Stomach (tissue), 9 donors: ENCODE data around the gene DNAH10. TPM values are rescaled to one million over a fixed set of nuclear protein-coding genes. Genes with fewer than 3 reads are reported as not detected.
A peak's percentile ranks its signal among the peaks of the same experiment; 100 is the strongest.

ENCODE experiments used
- DNase-seq, 2 donors: peaks; one replicate each; pipeline versions ENCODE4 v3.0.0 to v3.0.0-alpha.2; 2013 to 2019
- H3K27ac ChIP-seq, 5 donors: fragments of 200-600 bp in 4 of 5; sonication (generic) in 4 of 5; one replicate each; pipeline ENCODE4 v1.5.1; 2013 to 2019; ENCODE audit warnings: mild to moderate bottlenecking in 1 of 5, moderate library complexity in 1 of 5
- H3K27me3 ChIP-seq, 3 donors: fragments of 200-600 bp; sonication (generic); one replicate each; pipeline ENCODE4 v1.5.1; 2017 to 2019; ENCODE audit warnings: mixed run types in 1 of 3
- H3K36me3 ChIP-seq, 4 donors: fragments of 200-600 bp; sonication (generic); 1 replicate in 3 of 4; 2 replicates in 1 of 4; pipeline ENCODE4 v1.5.1; 2016 to 2019
- H3K4me1 ChIP-seq, 4 donors: fragments of 200-600 bp; sonication (generic); one replicate each; pipeline ENCODE4 v1.5.1; 2016 to 2019
- H3K4me3 ChIP-seq, 4 donors: fragments of 200-600 bp; sonication (generic) in 3 of 4; one replicate each; pipeline ENCODE4 v1.5.1; 2016 to 2019; ENCODE audit warnings: mild to moderate bottlenecking in 1 of 4
- H3K9me3 ChIP-seq, 4 donors: fragments of 200-600 bp; sonication (generic); one replicate each; pipeline ENCODE4 v1.5.1; 2016 to 2019
- CTCF ChIP-seq, 7 experiments: fragments of 450-650 bp in 4 of 7; fragments of 200-600 bp in 3 of 7; sonication (generic) in 3 of 7; IDR thresholded peaks; one replicate each; pipeline ENCODE4 v1.5.1; 2016 to 2019; ENCODE audit warnings: antibody characterized with exemption in 7 of 7, control low read depth in 2 of 7, mild to moderate bottlenecking in 1 of 7
- EP300 ChIP-seq: sonication (generic); formaldehyde crosslinking; IDR thresholded peaks from one replicate; pipeline ENCODE4 v1.6.1; 2017; ENCODE audit warnings: antibody characterized with exemption
- POLR2A ChIP-seq, 4 donors: fragments of 450-650 bp; IDR thresholded peaks; one replicate each; pipeline ENCODE4 v1.6.1; 2016; ENCODE audit warnings: antibody characterized with exemption in 4 of 4, control low read depth in 2 of 4, mild to moderate bottlenecking in 1 of 4, moderate library complexity in 1 of 4
- POLR2AphosphoS5 ChIP-seq, 3 donors: sonication (generic); formaldehyde crosslinking; IDR thresholded peaks; one replicate each; pipeline ENCODE4 v1.6.1; 2016; ENCODE audit warnings: antibody characterized with exemption in 3 of 3
- WGBS, 5 donors: extraction: QIAGEN DNeasy Blood & Tissue Kit in 3 of 5; methylation state at CpG; one replicate each; pipeline versions ENCODE4 v1.1.5 to v1.1.7; 2013 to 2018; 5-methylcytosine and 5-hydroxymethylcytosine counted together
- intact Hi-C: fragments of 100-400 bp; cut with DNase I; formaldehyde crosslinking; loops from one replicate; pipeline ENCODE4 v1.15.1; 2023; ENCODE audit warnings: low total_unique reads
- polyA plus RNA-seq, 3 donors: library from polyadenylated mRNA; stranded (reverse); fragments of 200-250 nt; gene quantifications; one replicate each; pipeline ENCODE4 v1.2.3, GENCODE V29; 2013
- total RNA-seq, 5 donors: library from RNA; depleted of rRNA; stranded (reverse); fragments of >200 nt; gene quantifications; one replicate each; pipeline versions ENCODE4 v1.1.0 to v1.2.3, GENCODE V29; 2014 to 2016
- donor health status: healthy with polysubstance abuse.
- donor health status: Bipolar disorder and iron deficiency.
- donor health status: healthy.

DNAH10 gene
- total and polyA plus RNA-seq, 8 donors, result under 0.01 to 0.92 (median 0.15) TPM; not detected in 3

- DNase-seq, result no peak
- 78 to 85% (median 80%) methylated on average over 7 of the region's 7 CpGs for WGBS, 5 donors
- intact Hi-C loops, result no loop called here
- no peak overlapping the region for H3K4me3 ChIP-seq
- H3K4me1 ChIP-seq, result no peaks in the 10 kb centered on the region
- H3K36me3 ChIP-seq, result no peaks in the 10 kb centered on the region
- H3K27ac ChIP-seq, result no peak overlapping the region
- TF ChIP-seq POLR2A (IDR thresholded peaks at IDR 0.05), result no peak
- no peak for TF ChIP-seq CTCF (IDR thresholded peaks at IDR 0.05)
- TF ChIP-seq EP300, result no peak
- TF ChIP-seq POLR2AphosphoS5 (IDR thresholded peaks at IDR 0.05), result no peak
- peaks cover 0 to 3% (median 0%) of the 10 kb centered on the region in 3 donors for H3K27me3 ChIP-seq
- no peaks in the 10 kb centered on the region for H3K9me3 ChIP-seq
Observed at GRCh38 chr12:123794027-123794426, 31.9 kb downstream of the DNAH10 start.

GRCh38 chr12:123798518-123798917 is 36.4 kb downstream of the DNAH10 start:
- DNase-seq, result no peak
- Histone ChIP-seq H3K4me1 (no peaks in the 10 kb centered on the region), H3K36me3 (no peaks in the 10 kb centered on the region), H3K27me3 (peaks cover 0 to 20% (median 0%) of the 10 kb centered on the region in 3 donors), H3K9me3 (no peaks in the 10 kb centered on the region), H3K4me3 (no peak overlapping the region), H3K27ac (no peak overlapping the region)
- intact Hi-C loops, result no loop called here
- 94 to 98% (median 97%) methylated on average over 2 of the region's 2 CpGs for WGBS, 5 donors
- no peak for TF ChIP-seq CTCF (IDR thresholded peaks at IDR 0.05)
- no peak for TF ChIP-seq POLR2AphosphoS5 (IDR thresholded peaks at IDR 0.05)
- TF ChIP-seq EP300, result no peak
- TF ChIP-seq POLR2A (IDR thresholded peaks at IDR 0.05), result no peak

GRCh38 chr12:123799227-123799626 is 37.1 kb downstream of the DNAH10 start:
- intact Hi-C loops, result no loop called here
- WGBS, 5 donors, result 85 to 91% (median 90%) methylated on average over 13 of the region's 13 CpGs
- Histone ChIP-seq H3K27ac (no peak overlapping the region), H3K4me3 (no peak overlapping the region), H3K27me3 (peaks cover 0 to 20% (median 0%) of the 10 kb centered on the region in 3 donors), H3K4me1 (no peaks in the 10 kb centered on the region), H3K9me3 (no peaks in the 10 kb centered on the region), H3K36me3 (no peaks in the 10 kb centered on the region)
- DNase-seq, result no peak
- no peak for TF ChIP-seq CTCF (IDR thresholded peaks at IDR 0.05)
- TF ChIP-seq EP300, result no peak
- no peak for TF ChIP-seq POLR2AphosphoS5 (IDR thresholded peaks at IDR 0.05)
- no peak for TF ChIP-seq POLR2A (IDR thresholded peaks at IDR 0.05)

- Histone ChIP-seq H3K4me1 (no peaks in the 10 kb centered on the region), H3K27me3 (peaks cover 0 to 20% (median 0%) of the 10 kb centered on the region in 3 donors), H3K36me3 (no peaks in the 10 kb centered on the region), H3K27ac (no peak overlapping the region), H3K9me3 (no peaks in the 10 kb centered on the region), H3K4me3 (no peak overlapping the region)
- 36 to 49% (median 43%) methylated on average over 8 of the region's 8 CpGs for WGBS, 5 donors
- TF ChIP-seq POLR2AphosphoS5 (IDR thresholded peaks at IDR 0.05) (no peak), CTCF (IDR thresholded peaks at IDR 0.05) (no peak), EP300 (no peak), POLR2A (IDR thresholded peaks at IDR 0.05) (no peak)
- intact Hi-C loops, result no loop called here
- DNase-seq, result peak in 1 of 2 donors; percentile 8
Observed at GRCh38 chr12:123801573-123802178, 39.6 kb downstream of the DNAH10 start.
